A673 (cell line): ENCODE data around the gene RNF34. TPM values are rescaled to one million over a fixed set of nuclear protein-coding genes. Genes with fewer than 3 reads are reported as not detected.

Experiments used
- BruUV-seq: library from RNA; stranded (reverse); fragments of 400-500 nt; replicated peaks from 2 replicates; lab custom pipeline; 2021; lab: Mats Ljungman, UMichigan
- CTCF ChIA-PET: fragments of 300-600 bp; sonication (Branson Sonifier 250); formaldehyde crosslinking; loops from one replicate; lab custom pipeline; 2022; ENCODE audit warnings: antibody characterized with exemption; lab: Charles Lee
- POLR2A ChIA-PET: fragments of 300-600 bp; sonication (Branson Sonifier 250); formaldehyde crosslinking; loops from one replicate; lab custom pipeline; 2022; ENCODE audit warnings: antibody characterized with exemption; ENCODE audit not compliant: low non-redundant PET; lab: Charles Lee
- DNase-seq: peaks from one replicate; pipeline ENCODE4 v3.0.0-alpha.2; 2015; ENCODE audit warnings: low spot score
- H3K27ac ChIP-seq: fragments of 200-600 bp; sonication (generic); 2 replicates; pipeline ENCODE4 v1.5.1; 2016; ENCODE audit warnings: mixed run types, low read depth, mild to moderate bottlenecking, mixed read lengths, antibody characterized with exemption, low read length; ENCODE audit not compliant: poor library complexity, severe bottlenecking
- H3K27me3 ChIP-seq: fragments of 200-600 bp; sonication (generic); replicated peaks from 2 replicates; pipeline ENCODE4 v1.6.1; 2017; ENCODE audit warnings: mixed run types, low read depth, mild to moderate bottlenecking, mixed read lengths, antibody characterized with exemption, low read length; ENCODE audit not compliant: insufficient read depth, poor library complexity
- H3K36me3 ChIP-seq: fragments of 200-600 bp; sonication (generic); 2 replicates; pipeline ENCODE4 v1.6.1; 2016; ENCODE audit warnings: mixed run types, mild to moderate bottlenecking, mixed read lengths, antibody characterized with exemption, low read length; ENCODE audit not compliant: insufficient read depth, poor library complexity, severe bottlenecking
- H3K4me1 ChIP-seq: fragments of 200-600 bp; sonication (generic); 2 replicates; pipeline ENCODE4 v1.6.1; 2017; ENCODE audit warnings: mixed run types, mild to moderate bottlenecking, mixed read lengths, antibody characterized with exemption, low read length; ENCODE audit not compliant: insufficient read depth, poor library complexity, severe bottlenecking
- H3K4me3 ChIP-seq: fragments of 200-600 bp; sonication (generic); 2 replicates; pipeline ENCODE4 v1.5.1; 2016; ENCODE audit warnings: low read depth, mixed run types, mild to moderate bottlenecking, mixed read lengths, low read length; ENCODE audit not compliant: poor library complexity, severe bottlenecking
- H3K9me3 ChIP-seq: fragments of 200-600 bp; sonication (generic); 2 replicates; pipeline ENCODE4 v1.6.1; 2016; ENCODE audit warnings: mixed run types, low read depth, mild to moderate bottlenecking, mixed read lengths, antibody characterized with exemption, low read length; ENCODE audit not compliant: poor library complexity, severe bottlenecking
- CTCF ChIP-seq: fragments of 300-800, 200-600 bp; sonication (generic); conservative IDR thresholded peaks from 2 replicates; pipeline ENCODE4 v1.5.1; 2017; ENCODE audit warnings: low read depth, mild to moderate bottlenecking, antibody characterized with exemption, low read length, moderate library complexity, mixed read lengths
- EZH2 ChIP-seq: fragments of 200-600 bp; sonication (generic); IDR thresholded peaks from 2 replicates; pipeline ENCODE4 v1.6.1; 2017; ENCODE audit warnings: borderline replicate concordance, low read depth, mild to moderate bottlenecking, mixed read lengths, antibody characterized with exemption, low read length; ENCODE audit not compliant: poor library complexity, severe bottlenecking
- intact Hi-C: fragments of 100-400 bp; cut with micrococcal nuclease; formaldehyde crosslinking; loops from one replicate; pipeline ENCODE4 v1.10.0; 2022; ENCODE audit not compliant: unreplicated experiment
- total RNA-seq: library from RNA; stranded (reverse); gene quantifications from 2 replicates; pipeline ENCODE4 v1.2.3, GENCODE V29; 2021

Gene RNF34
- total RNA-seq, 1 experiment from 2014 or later: 54.6 TPM

GRCh38 chr12:121424624-121424975, 24.7 kb downstream of the RNF34 start:
- Histone ChIP-seq H3K27me3 (no peaks in the 10 kb centered on the region), H3K4me1 (no peaks in the 10 kb centered on the region), H3K36me3 (peaks cover 92% of the 10 kb centered on the region), H3K4me3 (no peak overlapping the region), H3K9me3 (no peaks in the 10 kb centered on the region), H3K27ac (no peak overlapping the region)
- no peak for TF ChIP-seq EZH2
- TF ChIP-seq CTCF: no peak
- no peak for DNase-seq
- POLR2A ChIA-PET: no interaction called here
- no TSS peak for BruUV-seq
- intact Hi-C loops: no loop called here
- CTCF ChIA-PET: interaction anchor here (0.6 kb wide), 2 partner anchors 12 to 88 kb away, joined by 3 to 4 read pairs; no protein-coding TSS in a partner anchor

- CTCF ChIA-PET: no interaction called here
- peaks cover 94% of the 10 kb centered on the region for H3K36me3 ChIP-seq
- no peak overlapping the region for H3K27ac ChIP-seq
- TF ChIP-seq CTCF (no peak), EZH2 (no peak)
- H3K9me3 ChIP-seq: no peaks in the 10 kb centered on the region
- H3K27me3 ChIP-seq: no peaks in the 10 kb centered on the region
- DNase-seq: no peak
- intact Hi-C loops: no loop called here
- H3K4me1 ChIP-seq: no peaks in the 10 kb centered on the region
- no TSS peak for BruUV-seq
- H3K4me3 ChIP-seq: no peak overlapping the region
- POLR2A ChIA-PET: no interaction called here
Measured at GRCh38 chr12:121427556-121428050, 27.7 kb downstream of the RNF34 start.

GRCh38 chr12:121428883-121429282, 29.0 kb downstream of the RNF34 start:
- no peaks in the 10 kb centered on the region for H3K9me3 ChIP-seq
- DNase-seq: no peak
- intact Hi-C loops: no loop called here
- CTCF ChIA-PET: no interaction called here
- no TSS peak for BruUV-seq
- H3K27ac ChIP-seq: no peak overlapping the region
- TF ChIP-seq EZH2 (no peak), CTCF (no peak)
- peaks cover 92% of the 10 kb centered on the region for H3K36me3 ChIP-seq
- H3K27me3 ChIP-seq: no peaks in the 10 kb centered on the region
- POLR2A ChIA-PET: no interaction called here
- no peak overlapping the region for H3K4me3 ChIP-seq
- H3K4me1 ChIP-seq: no peaks in the 10 kb centered on the region
